Measurements from ENCODE around the gene HMCN1.

The HMCN1 gene

DNA sequence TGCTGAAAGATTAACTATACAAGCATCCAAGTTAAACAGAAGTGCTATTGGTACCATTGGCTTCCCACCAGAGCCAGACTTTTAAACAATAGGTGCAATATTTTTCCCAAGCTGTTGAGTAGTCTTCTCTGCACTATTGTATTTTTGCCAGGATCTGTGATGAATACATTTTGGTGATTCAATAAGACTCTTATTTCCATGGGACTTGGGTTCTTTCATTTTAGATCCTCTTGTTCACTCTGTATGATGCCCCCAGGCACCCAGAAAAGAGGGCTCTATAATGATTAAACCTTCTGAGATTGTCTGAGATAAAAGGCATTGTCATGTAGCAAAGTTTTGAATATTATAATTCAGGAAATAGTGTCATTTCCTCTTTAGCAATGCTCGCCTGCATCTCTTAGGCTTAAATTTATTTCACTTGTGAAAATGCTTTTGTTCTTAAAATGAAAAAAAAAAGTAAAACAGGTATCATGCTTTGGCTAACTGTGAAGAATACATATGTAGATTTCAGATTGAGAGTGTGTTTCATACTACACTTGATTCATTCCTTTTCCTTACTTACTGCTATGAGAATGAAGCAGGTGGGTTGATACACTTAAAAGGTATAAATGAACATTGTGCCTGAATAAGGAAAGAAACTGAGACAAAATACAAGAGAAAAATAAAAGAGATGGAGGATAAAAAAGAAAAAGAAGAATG is 275.0 kb downstream of the HMCN1 start:
- Histone ChIP-seq H3K9me2 (replicated peaks; ENCODE audit: insufficient read depth, low read length) (no peaks in the 10 kb centered on the region), H3F3A (ENCODE audit: insufficient read depth, low read length) (no peaks in the 10 kb centered on the region), H3K27ac (ENCODE audit: low read length) (0 out of 2 replicates have a peak overlapping the region, but pooled peaks have one; percentile 5), H3K4me1 (ENCODE audit: low read length) (0 out of 2 replicates have a peak, but pooled peaks cover 5% of the 10 kb centered on the region), H3K79me2 (ENCODE audit: low read length) (no peaks in the 10 kb centered on the region), H3K4me3 (ENCODE audit: low read length) (no peak overlapping the region), H3K27me3 (replicated peaks; ENCODE audit: insufficient read depth, low read length) (no peaks in the 10 kb centered on the region), H3K9me3 (replicated peaks; ENCODE audit: insufficient read depth, low read length) (no peaks in the 10 kb centered on the region), H4K20me1 (ENCODE audit: insufficient read depth, low read length) (no peaks in the 10 kb centered on the region), H3K4me2 (ENCODE audit: low read depth, low read length) (peak overlapping the region; percentile 14; the same call in 1 of the 2 replicates), H2AFZ (ENCODE audit: low read length) (no peak overlapping the region), H3K9ac (ENCODE audit: low read length) (no peak overlapping the region), H3K36me3 (replicated peaks; ENCODE audit: insufficient read depth, low read length) (no peaks in the 10 kb centered on the region)
- peak; percentile 30 for DNase-seq
- no peak for TF ChIP-seq EZH2 (optimal IDR thresholded peaks at IDR 0.05; ENCODE audit: low read depth, low read length)

DNA sequence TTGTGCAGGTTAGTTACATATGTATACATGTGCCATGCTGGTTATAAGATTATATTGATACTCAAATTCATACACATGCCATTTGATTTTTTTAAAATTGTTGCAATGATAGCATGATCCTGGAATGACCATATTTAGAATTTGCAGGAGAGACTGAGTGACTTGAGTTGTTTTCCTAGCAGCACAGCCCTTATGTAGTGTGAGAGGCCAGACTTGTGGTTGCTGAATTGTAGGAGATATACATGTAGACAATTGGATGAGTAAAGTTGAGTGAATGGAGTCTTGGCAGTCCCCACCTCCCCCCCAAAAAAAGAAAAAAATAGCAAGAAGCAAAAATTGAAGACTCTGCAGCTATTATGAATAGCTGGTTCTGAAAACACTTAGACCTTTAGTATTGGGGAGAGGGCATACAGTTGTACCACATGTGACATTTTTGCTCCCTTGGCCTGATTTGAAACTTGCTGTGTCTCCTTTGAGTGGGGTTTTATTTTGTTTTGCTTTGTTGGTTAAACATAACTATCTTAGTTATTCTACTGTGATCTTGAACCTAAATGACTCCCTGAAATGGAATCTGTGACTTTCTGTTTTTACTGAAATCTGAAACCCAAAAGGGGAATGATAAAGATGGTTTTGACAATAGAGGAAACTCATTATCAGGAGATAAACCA is 280.3 kb downstream of the HMCN1 start:
- TF ChIP-seq, protein P1, sequence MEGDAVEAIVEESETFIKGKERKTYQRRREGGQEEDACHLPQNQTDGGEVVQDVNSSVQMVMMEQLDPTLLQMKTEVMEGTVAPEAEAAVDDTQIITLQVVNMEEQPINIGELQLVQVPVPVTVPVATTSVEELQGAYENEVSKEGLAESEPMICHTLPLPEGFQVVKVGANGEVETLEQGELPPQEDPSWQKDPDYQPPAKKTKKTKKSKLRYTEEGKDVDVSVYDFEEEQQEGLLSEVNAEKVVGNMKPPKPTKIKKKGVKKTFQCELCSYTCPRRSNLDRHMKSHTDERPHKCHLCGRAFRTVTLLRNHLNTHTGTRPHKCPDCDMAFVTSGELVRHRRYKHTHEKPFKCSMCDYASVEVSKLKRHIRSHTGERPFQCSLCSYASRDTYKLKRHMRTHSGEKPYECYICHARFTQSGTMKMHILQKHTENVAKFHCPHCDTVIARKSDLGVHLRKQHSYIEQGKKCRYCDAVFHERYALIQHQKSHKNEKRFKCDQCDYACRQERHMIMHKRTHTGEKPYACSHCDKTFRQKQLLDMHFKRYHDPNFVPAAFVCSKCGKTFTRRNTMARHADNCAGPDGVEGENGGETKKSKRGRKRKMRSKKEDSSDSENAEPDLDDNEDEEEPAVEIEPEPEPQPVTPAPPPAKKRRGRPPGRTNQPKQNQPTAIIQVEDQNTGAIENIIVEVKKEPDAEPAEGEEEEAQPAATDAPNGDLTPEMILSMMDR (IDR thresholded peaks at IDR 0.05; ENCODE audit: low read length) = no peak
- TF ChIP-seq EZH2phosphoT487 (IDR thresholded peaks at IDR 0.05; ENCODE audit: low read length) (no peak), EZH2 (optimal IDR thresholded peaks at IDR 0.05; ENCODE audit: low read depth, low read length) (no peak)
- Histone ChIP-seq H3F3A (ENCODE audit: insufficient read depth, low read length) (no peaks in the 10 kb centered on the region), H3K4me3 (ENCODE audit: low read length) (no peak overlapping the region), H3K4me2 (ENCODE audit: low read depth, low read length) (no peak overlapping the region), H3K9me2 (replicated peaks; ENCODE audit: insufficient read depth, low read length) (no peaks in the 10 kb centered on the region), H3K9me3 (replicated peaks; ENCODE audit: insufficient read depth, low read length) (no peaks in the 10 kb centered on the region), H2AFZ (ENCODE audit: low read length) (no peak overlapping the region), H3K27me3 (replicated peaks; ENCODE audit: insufficient read depth, low read length) (no peaks in the 10 kb centered on the region), H3K27ac (ENCODE audit: low read length) (no peak overlapping the region), H3K36me3 (replicated peaks; ENCODE audit: insufficient read depth, low read length) (no peaks in the 10 kb centered on the region), H3K9ac (ENCODE audit: low read length) (no peak overlapping the region), H3K79me2 (ENCODE audit: low read length) (no peaks in the 10 kb centered on the region), H3K4me1 (ENCODE audit: low read length) (0 out of 2 replicates have a peak, but pooled peaks cover 2% of the 10 kb centered on the region), H4K20me1 (ENCODE audit: insufficient read depth, low read length) (no peaks in the 10 kb centered on the region)
- DNase-seq = no peak

DNA sequence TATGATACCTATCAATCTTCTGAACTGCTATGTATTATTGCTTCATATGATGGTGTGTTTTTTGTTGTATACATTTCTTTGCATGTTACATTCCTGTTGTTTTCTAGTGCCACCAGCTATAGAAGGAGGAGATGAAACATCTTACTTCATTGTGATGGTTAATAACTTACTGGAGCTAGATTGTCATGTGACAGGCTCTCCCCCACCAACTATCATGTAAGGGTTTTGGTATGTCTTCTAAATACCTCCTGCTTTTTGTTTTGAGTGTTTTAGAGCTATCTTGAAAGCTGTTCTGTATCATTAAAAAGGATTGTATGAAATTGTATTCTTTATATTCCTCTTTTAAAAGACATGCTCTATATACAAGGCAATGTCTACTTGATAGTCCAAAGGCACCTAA is 282.7 kb downstream of the HMCN1 start:
- no peaks in the 10 kb centered on the region for H3K79me2 ChIP-seq (ENCODE audit: low read length)
- no peak overlapping the region for H3K4me2 ChIP-seq (ENCODE audit: low read depth, low read length)
- no peaks in the 10 kb centered on the region for H3K36me3 ChIP-seq (replicated peaks; ENCODE audit: insufficient read depth, low read length)
- H3K4me3 ChIP-seq (ENCODE audit: low read length) = no peak overlapping the region
- TF ChIP-seq EZH2phosphoT487 (IDR thresholded peaks at IDR 0.05; ENCODE audit: low read length) (no peak), EZH2 (optimal IDR thresholded peaks at IDR 0.05; ENCODE audit: low read depth, low read length) (no peak)
- TF ChIP-seq, protein P1 (IDR thresholded peaks at IDR 0.05; ENCODE audit: low read length) = no peak
- H3K4me1 ChIP-seq (ENCODE audit: low read length) = no peaks in the 10 kb centered on the region
- H3F3A ChIP-seq (ENCODE audit: insufficient read depth, low read length) = no peaks in the 10 kb centered on the region
- H2AFZ ChIP-seq (ENCODE audit: low read length) = no peak overlapping the region
- H4K20me1 ChIP-seq (ENCODE audit: insufficient read depth, low read length) = no peaks in the 10 kb centered on the region
- H3K9ac ChIP-seq (ENCODE audit: low read length) = no peak overlapping the region
- no peaks in the 10 kb centered on the region for H3K9me2 ChIP-seq (replicated peaks; ENCODE audit: insufficient read depth, low read length)
- no peak for DNase-seq
- no peaks in the 10 kb centered on the region for H3K9me3 ChIP-seq (replicated peaks; ENCODE audit: insufficient read depth, low read length)
- H3K27ac ChIP-seq (ENCODE audit: low read length) = no peak overlapping the region
- no peaks in the 10 kb centered on the region for H3K27me3 ChIP-seq (replicated peaks; ENCODE audit: insufficient read depth, low read length)

GRCh38 chr1:186022184-186022583 is 288.0 kb downstream of the HMCN1 start:
- H3F3A ChIP-seq (ENCODE audit: insufficient read depth, low read length) = no peaks in the 10 kb centered on the region
- H3K27me3 ChIP-seq (replicated peaks; ENCODE audit: insufficient read depth, low read length) = no peaks in the 10 kb centered on the region
- DNase-seq = no peak
- TF ChIP-seq, protein P1 (IDR thresholded peaks at IDR 0.05; ENCODE audit: low read length) = no peak
- TF ChIP-seq EZH2 (optimal IDR thresholded peaks at IDR 0.05; ENCODE audit: low read depth, low read length) (no peak), EZH2phosphoT487 (IDR thresholded peaks at IDR 0.05; ENCODE audit: low read length) (no peak)
- H3K9ac ChIP-seq (ENCODE audit: low read length) = no peak overlapping the region
- H3K4me1 ChIP-seq (ENCODE audit: low read length) = no peaks in the 10 kb centered on the region
- no peaks in the 10 kb centered on the region for H3K36me3 ChIP-seq (replicated peaks; ENCODE audit: insufficient read depth, low read length)
- H3K4me2 ChIP-seq (ENCODE audit: low read depth, low read length) = no peak overlapping the region
- no peaks in the 10 kb centered on the region for H3K9me3 ChIP-seq (replicated peaks; ENCODE audit: insufficient read depth, low read length)
- H3K79me2 ChIP-seq (ENCODE audit: low read length) = no peaks in the 10 kb centered on the region
- no peaks in the 10 kb centered on the region for H4K20me1 ChIP-seq (ENCODE audit: insufficient read depth, low read length)
- H3K27ac ChIP-seq (ENCODE audit: low read length) = no peak overlapping the region
- no peak overlapping the region for H3K4me3 ChIP-seq (ENCODE audit: low read length)
- no peaks in the 10 kb centered on the region for H3K9me2 ChIP-seq (replicated peaks; ENCODE audit: insufficient read depth, low read length)
- no peak overlapping the region for H2AFZ ChIP-seq (ENCODE audit: low read length)
